H1 (cell line): Measurements from ENCODE around the gene FHAD1. TPM values are rescaled to one million over a fixed set of nuclear protein-coding genes. Genes with fewer than 3 reads are reported as not detected.

Experiments used
- CREB1 ChIP-seq: IDR thresholded peaks from 2 replicates; pipeline ENCODE4 v1.6.1; 2012; ENCODE audit warnings: inconsistent platforms
- CTBP2 ChIP-seq: IDR thresholded peaks from 2 replicates; pipeline ENCODE4 v1.7.0; 2011; ENCODE audit warnings: borderline replicate concordance, mild to moderate bottlenecking, moderate library complexity, mixed read lengths, low read length; ENCODE audit not compliant: insufficient read depth, insufficient read length
- MAFK ChIP-seq: IDR thresholded peaks from 2 replicates; pipeline ENCODE4 v1.6.1; 2012; ENCODE audit warnings: low read depth, mild to moderate bottlenecking, improper control_type of control experiment, low read length
- TAF7 ChIP-seq: optimal IDR thresholded peaks from 2 replicates; pipeline ENCODE3; 2011; ENCODE audit warnings: low read depth, mild to moderate bottlenecking, inconsistent platforms, low read length, moderate library complexity, borderline replicate concordance
- polyA plus RNA-seq, 7 experiments: library from polyadenylated mRNA; depleted of rRNA in 3 of 7; stranded (reverse) in 5 of 7; unstranded in 2 of 7; fragments of >200 nt in 5 of 7; fragments of 200-250 nt in 2 of 7; gene quantifications; 1 replicate in 5 of 7; 2 replicates in 1 of 7; 4 replicates in 1 of 7; pipeline versions ENCODE4 v1.2.1 to v1.2.3, GENCODE V29; 2011 to 2013; ENCODE audit warnings: missing spikeins in 2 of 7, mixed read lengths in 2 of 7
- total RNA-seq: library from RNA; stranded (reverse); fragmentation: NEBNext Ultra II Directional; extraction: Animal tissue kit (Norgen Biotek cat#: 25700); gene quantifications from 2 replicates; pipeline ENCODE4 v1.2.1, GENCODE V29; 2021

FHAD1 gene
- total and polyA plus RNA-seq, 2 of the 8 experiments (the other 6 are each of a cell fraction or from before 2014, with no cell fraction given): 0.39 to 0.69 TPM

- TF ChIP-seq MAFK: no peak
- no peak for TF ChIP-seq CREB1
- TF ChIP-seq TAF7: no peak
- TF ChIP-seq CTBP2: no peak
- TF ChIP-seq, all 59 proteins: peak for 0
Measured at GRCh38 chr1:15226388-15227255, 20.4 kb upstream of the FHAD1 start (continued).
